Stimulated activated CD4-positive, alpha-beta T cell treated with anti-CD3 and anti-CD28 coated beads, Interleukin-2, amount 100 ng/mL, for 4 hours (primary cell): Measurements from ENCODE around the gene ADIG.
"Not testable (repeated sequence)": the region's sequence is repeated elsewhere in the genome, so short reads cannot be mapped to it uniquely, and the experiment has no call there.

Experiments
- DNase-seq: peaks from one replicate; pipeline ENCODE4 v3.0.0-alpha.2; 2020; ENCODE audit warnings: low read depth

Gene ADIG

DNA sequence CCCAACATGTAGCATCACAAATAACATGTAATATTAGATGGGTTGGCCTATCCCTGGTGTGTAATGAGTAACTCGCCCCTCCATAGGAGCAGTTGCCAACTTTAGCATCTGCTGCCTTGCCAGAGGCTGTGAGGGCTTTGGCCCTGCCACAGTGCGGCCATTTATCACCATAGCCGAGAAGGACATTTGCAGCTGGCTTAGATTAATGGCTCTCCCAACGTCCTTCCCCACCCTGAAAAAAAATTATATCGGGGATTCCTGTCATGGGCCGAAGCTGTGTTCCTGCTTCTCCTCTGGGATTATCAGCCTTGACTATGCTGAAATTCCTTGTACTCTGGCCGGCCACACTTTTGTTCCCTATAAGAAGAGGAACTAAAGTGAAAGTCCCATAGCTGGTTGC lies 7.6 kb upstream of the ADIG start:
- no peak for DNase-seq

GRCh38 chr20:38579219-38579910 lies 1.6 kb upstream of the ADIG start:
- DNase-seq: no peak

- DNase-seq: no peak
Measured at GRCh38 chr20:38579921-38580320, 1.1 kb upstream of the ADIG start.

DNA sequence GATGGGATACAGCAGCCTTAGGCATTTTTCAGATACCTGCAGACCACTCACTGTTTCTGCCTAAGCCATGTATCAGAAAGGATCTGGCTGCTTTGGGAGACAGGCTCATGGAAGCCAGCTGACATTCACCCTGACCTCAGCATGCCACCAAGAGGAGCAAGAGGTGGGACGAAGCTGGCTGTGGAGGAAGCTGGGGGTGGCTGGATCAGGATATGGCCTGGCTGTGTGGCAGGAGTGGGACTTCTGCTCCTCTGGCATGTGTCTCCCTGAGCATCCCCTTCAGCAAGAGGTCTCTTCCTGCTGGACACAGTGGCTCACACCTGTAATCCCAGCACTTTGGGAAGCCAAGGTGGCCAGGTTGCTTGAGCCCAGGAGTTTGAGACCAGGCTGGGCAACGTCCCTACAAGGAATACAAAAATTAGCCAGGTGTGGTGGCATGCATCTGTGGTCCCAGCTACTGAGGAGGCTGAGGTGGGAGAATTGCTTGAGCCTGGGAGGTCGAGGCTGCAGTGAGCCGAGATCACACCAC lies 897 bp downstream of the ADIG start:
- no peak for DNase-seq

DNA sequence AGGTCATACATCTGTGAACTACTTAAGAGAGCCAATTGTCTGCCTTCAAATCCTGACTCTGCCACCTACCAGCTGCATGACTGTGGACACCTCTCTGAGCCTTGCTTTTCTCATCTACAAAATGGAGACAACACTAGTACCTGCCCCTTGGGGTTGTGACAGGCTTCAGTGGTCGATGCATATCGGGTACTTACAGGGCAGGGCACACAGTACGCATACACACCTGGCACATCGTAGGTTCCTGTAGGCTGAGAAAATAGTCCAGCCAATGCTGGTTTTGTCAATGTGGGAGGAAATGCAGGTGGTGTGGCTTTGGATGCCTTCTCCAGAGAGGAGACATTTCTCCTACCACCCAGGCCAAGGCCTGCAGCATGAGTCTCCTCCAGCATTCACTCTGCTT lies 2.3 kb downstream of the ADIG start:
- no peak for DNase-seq

DNA sequence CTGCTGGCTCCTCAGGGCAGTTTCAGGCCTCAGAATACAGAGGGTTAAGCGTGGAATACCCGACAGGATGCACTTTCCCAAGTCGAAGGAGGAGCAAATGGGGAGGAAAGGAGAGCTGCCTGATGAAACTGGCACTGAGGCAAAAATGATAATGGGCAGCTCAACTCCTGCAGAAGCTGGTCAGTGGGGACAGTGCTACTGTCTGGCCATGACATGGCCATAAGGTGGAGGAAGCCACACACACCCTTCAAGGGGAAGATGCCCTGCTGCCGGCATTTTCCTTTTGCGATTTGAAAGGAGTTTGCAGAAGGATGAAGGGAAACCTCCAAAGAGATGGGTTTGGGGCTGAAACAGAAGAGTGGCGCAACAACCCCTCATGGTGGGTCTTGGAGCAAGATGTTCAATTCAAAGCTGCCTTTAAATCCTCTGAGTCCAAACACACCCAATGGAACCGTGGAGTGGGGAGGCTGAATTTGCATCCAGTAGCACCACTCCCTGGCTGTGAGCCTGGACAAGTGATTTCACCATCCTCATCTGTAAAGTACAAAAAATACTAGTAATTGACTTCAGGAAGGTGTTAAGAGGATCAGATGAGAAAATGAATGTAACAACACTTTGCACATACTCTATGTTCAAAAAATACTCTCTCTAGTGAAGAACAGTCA lies 3.2 kb downstream of the ADIG start:
- no peak for DNase-seq

DNA sequence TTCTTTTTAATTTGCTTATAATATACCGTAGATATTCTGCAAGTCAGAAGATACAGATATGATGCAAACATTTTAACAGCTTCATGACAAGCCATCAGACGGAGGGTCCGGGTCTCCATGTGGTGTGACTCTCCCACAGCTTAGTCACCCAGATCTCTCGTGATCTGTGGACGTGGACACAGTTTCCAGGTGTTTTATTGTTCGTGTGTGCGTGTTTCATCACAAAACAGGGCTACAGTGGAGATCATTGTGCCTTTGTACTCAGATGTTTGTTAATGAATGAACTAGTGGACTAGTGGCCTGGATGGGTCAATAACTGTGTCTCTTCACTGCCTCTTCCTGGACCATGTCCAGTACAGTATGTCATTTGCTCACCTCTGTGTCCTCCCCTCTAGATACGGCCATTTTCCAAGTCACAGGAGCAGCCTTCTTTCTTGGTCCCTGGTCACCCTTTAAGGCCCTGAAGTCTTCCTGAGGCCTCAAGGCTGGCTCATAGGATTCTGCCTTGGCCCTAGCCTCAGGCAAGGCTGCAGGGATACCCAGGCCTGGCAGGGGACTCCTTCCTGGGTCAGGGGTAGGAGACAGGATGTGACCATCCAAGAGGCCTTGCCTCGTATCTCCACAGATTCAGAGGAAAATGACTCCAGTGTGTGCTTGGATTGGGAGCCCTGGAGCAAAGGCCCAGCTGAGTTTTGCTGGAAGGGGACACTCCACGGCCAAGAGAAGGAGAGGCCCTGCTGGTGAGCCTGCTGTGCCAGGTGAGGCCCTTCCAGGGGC lies 4.6 kb downstream of the ADIG start:
- DNase-seq: no peak

DNA sequence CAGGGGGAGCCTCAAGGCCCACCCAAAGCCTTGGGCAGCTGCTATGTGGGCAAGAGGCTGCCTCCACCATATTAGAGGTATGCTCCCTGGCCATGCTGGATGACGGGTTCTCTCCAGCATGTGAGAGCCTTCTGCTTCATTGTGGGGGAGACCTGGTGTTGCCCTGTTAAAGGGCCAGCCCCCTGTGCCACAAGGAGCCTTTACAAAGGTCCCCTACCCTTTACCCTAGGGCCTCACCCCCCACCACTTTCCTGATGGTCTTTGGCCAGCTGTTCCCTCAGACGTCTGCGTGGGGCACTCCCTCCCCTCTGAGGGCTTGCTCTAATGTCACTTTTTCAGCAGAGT lies 5.2 kb downstream of the ADIG start:
- DNase-seq: no peak

DNA sequence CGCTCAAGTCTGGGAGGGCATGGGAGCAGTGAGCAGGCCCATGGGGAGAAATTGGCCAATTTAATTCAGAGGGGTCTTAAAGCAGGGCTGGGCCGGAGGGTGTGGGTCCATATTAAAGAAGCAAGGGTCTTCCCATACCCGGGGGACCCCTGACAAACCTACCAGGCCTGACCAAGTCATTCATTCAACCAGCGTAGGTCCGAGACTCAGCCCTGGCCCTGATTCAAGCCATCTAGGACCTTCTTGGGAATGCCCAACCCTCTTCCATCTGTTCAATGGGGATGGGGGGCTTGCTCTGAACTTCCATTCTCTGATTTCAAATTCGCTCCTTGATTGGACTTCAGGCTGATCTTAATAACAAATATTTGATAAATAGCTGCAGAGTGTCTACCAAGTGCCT lies 7.3 kb downstream of the ADIG start:
- no peak for DNase-seq

DNA sequence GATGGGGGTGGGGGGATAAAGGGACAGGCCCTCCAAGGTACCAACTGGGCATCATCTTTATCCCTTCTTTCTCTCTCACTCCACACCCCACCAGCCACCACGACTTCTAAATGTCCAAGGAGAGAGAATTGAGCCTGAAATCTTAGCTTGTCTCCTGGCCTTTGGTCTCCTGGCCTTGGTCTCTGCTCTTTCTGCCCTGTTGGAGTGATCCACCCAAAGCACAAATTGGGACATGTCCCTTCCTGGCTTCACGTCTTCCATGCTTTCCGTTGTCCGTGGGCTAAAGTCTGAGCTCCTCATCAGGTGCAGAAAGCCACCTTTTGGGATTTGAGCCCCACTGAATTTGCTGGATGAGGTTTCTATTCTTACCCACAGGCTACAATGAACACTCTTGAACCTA lies 8.4 kb downstream of the ADIG start:
- DNase-seq: no peak

DNA sequence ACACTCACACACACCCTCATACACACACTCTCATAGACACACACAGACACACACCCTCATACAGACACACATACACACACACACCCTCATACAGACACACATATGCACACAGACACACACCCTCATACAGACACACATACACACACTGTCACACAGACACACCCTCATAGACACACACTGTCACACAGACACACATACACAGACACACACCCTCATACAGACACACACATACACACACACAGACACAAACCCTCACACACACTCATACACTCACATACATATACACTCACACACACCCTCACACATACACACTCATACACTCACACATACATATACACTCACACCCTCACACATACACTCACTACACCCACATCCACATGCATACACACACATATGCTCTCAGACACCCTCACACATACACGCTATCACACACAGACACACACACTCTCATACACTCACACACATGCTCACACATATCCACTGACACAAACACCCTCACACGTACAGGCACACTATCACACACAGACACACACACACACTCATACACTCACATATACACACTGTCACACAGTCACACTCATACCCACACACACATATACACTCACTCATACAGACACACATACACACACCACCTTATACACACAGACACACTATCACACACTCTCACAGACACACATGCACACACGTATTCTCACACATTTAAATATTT lies 9.1 kb downstream of the ADIG start:
- no peak for DNase-seq

GRCh38 chr20:38590676-38591473 lies 9.9 kb downstream of the ADIG start:
- DNase-seq: no peak

- DNase-seq: no peak
Measured at GRCh38 chr20:38591474-38592410, 10.7 kb downstream of the ADIG start.

- not testable (repeated sequence) for DNase-seq
Measured at GRCh38 chr20:38592411-38592790, 11.4 kb downstream of the ADIG start.

DNA sequence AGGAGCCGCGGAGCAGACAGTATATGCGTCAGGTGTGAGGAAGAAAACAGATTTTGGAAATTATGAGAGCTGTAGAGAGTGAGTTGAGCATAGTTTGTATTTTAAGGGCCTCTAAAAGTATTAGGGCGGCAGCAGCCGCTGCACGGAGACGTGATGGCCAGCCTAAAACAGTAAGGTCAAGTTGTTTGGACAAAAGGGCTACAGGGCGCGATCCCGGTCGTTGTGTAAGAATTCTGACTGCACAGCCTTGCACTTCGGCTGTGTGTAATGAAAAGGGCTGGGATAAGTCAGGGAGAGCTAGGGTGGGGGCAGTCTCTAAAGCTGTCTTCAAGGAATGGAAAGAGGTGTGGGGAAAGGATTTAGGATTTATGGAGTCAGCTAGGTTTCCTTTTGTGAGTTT lies 13.3 kb downstream of the ADIG start:
- not testable (repeated sequence) for DNase-seq

DNA sequence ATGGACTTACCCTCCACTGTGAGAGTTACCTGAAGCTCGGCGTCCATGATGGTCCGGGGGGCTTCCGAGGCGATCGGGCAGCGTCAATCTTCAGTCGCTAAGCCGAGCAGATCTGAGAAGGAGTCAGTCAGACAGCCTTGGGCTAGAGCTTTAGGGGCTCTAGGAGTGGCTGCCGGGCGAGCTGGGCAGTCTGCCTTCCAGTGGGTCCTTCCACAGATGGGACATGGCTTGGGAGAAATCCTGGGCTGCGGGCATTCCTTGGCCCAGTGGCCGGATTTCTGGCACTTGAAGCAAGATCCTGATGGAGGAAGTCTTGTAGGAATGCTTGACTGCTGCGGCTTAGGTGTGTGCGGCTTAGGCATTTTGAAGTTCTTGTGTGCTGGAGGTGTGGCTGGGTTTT lies 14.9 kb downstream of the ADIG start:
- DNase-seq: not testable (repeated sequence)

DNA sequence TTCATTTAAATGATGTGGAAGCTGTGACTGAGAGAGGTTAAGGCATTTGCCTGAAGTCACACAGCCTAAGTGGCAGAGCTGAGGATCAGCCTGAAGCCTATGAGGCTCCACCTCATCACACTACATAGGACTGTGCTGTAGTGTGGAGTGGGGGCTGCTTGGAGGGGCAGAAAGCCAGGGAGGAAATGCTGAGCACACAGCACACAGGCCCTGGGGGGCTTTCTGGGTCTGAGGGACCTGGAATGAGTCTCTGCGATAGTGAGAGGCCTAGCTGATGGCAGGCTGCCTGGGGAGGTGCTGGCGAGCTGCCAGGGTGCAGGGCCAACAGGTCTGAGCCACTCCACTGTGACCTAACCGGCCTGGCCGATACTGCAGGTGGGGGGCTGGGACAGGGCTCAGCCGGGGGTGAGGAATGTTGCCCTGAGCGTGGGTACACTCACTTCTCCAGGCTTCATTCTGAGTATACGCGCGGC lies 18.4 kb downstream of the ADIG start:
- DNase-seq: no peak

GRCh38 chr20:38600057-38600456 lies 19.1 kb downstream of the ADIG start:
- DNase-seq: no peak

DNA sequence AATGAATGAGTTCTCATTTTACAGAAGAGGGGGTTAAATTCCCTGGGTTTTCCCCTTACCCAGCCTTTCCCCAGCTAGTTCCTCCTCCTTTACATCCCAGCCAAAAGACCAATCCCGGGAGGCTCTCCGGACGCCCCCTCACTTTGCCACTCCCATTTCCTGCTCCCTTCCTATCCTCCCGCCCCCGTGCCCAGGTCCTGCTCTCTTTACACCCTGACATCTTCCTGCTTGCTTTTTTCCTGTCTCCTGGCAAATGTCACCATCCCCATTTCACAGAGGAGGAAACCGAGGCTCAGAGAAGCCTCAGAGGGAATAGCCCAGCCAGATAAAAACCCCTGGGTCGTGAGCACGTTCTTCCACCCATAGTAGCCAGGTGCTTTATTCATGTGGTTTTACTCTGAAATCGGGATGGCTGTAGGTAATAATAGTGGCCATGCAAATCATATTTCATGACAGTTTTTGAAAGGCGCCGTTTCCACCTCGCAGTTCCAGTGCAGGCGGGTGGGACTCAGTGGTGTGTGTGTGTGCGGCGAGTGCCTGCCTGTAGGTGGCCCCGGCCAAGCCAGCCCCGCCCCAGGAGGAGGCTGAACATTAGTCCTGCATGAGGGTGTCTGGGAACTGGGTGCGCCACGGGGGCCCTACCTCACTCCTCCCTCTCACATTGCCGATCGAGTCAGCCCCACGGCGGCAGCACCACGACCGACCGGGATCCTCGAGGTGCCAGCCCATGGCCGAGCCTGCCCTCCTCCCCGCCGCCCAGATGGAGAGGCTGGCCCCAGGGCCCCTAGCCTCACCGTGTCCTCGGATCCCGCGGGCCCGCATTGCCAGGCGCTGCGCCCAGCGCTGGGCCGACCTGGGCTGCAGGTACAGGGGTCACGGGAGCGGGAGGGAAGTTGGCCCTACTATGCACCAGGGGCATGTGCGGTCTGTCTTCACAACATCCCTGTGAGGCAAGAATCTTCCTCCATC lies 20.5 kb downstream of the ADIG start, which contains the start of gene ARHGAP40:
TSS of gene ARHGAP40 (plus strand) at position 594 of the 969 bp plus-strand sequence.
- DNase-seq: no peak
